GM23338 (cell line): ENCODE data around the gene ABI2. TPM values are rescaled to one million over a fixed set of nuclear protein-coding genes. Genes with fewer than 3 reads are reported as not detected.

Experiments used
- ATAC-seq: fragments of 200-7000 bp; cut with Tn5 transposase; 3 replicates; pipeline ENCODE4 v1.9.1; 2020
- DNase-seq: peaks from one replicate; pipeline ENCODE4 v3.0.0-alpha.2; 2015; ENCODE audit warnings: low spot score
- H2AFZ ChIP-seq: fragments of 200-600 bp; sonication (generic); 2 replicates; pipeline ENCODE4 v1.8.0; 2016; ENCODE audit warnings: antibody characterized with exemption, mild to moderate bottlenecking, moderate library complexity
- H3F3A ChIP-seq: fragments of 200-600 bp; sonication (generic); replicated peaks from 2 replicates; pipeline ENCODE4 v1.8.0; 2017; ENCODE audit warnings: antibody characterized with exemption, mixed run types, low read depth
- H3K27ac ChIP-seq: fragments of 200-600 bp; sonication (generic); 2 replicates; pipeline ENCODE4 v1.6.1; 2016; ENCODE audit warnings: low read depth
- H3K27me3 ChIP-seq: fragments of 200-600 bp; sonication (generic); 2 replicates; pipeline ENCODE4 v1.8.0; 2016; ENCODE audit warnings: mild to moderate bottlenecking, mixed run types, moderate library complexity; ENCODE audit not compliant: insufficient read depth
- H3K36me3 ChIP-seq: fragments of 200-600 bp; sonication (generic); 2 replicates; pipeline ENCODE4 v1.8.0; 2016; ENCODE audit warnings: mild to moderate bottlenecking; ENCODE audit not compliant: insufficient read depth
- H3K4me1 ChIP-seq: fragments of 200-600 bp; sonication (generic); 2 replicates; pipeline ENCODE4 v1.8.0; 2016; ENCODE audit warnings: mild to moderate bottlenecking, moderate library complexity; ENCODE audit not compliant: insufficient read depth
- H3K4me2 ChIP-seq: fragments of 200-600 bp; sonication (generic); 2 replicates; pipeline ENCODE4 v1.7.1; 2017; ENCODE audit warnings: mixed run types
- H3K4me3 ChIP-seq: fragments of 200-600 bp; sonication (generic); 2 replicates; pipeline ENCODE4 v1.6.1; 2016; ENCODE audit warnings: mixed run types
- H3K79me2 ChIP-seq: fragments of 200-600 bp; sonication (generic); replicated peaks from 2 replicates; pipeline ENCODE4 v1.8.0; 2017; ENCODE audit warnings: mild to moderate bottlenecking; ENCODE audit not compliant: insufficient read depth
- H3K9me2 ChIP-seq: fragments of 200-600 bp; sonication (generic); 2 replicates; pipeline ENCODE4 v1.8.0; 2017; ENCODE audit not compliant: insufficient read depth
- H4K20me1 ChIP-seq: fragments of 200-600 bp; sonication (generic); replicated peaks from 2 replicates; pipeline ENCODE4 v1.8.0; 2017; ENCODE audit warnings: mild to moderate bottlenecking; ENCODE audit not compliant: insufficient read depth
- H3K27ac Mint-ChIP-seq: 2 replicates; pipeline ENCODE4 v1.8.0; 2020; ENCODE audit warnings: inconsistent platforms, mild to moderate bottlenecking, moderate library complexity, mixed read lengths
- H3K27me3 Mint-ChIP-seq: 3 replicates; pipeline ENCODE4 v1.8.0; 2022; ENCODE audit warnings: low read depth, mild to moderate bottlenecking, moderate library complexity, mixed read lengths, inconsistent platforms; ENCODE audit not compliant: insufficient read depth, poor library complexity
- H3K36me3 Mint-ChIP-seq: 3 replicates; pipeline ENCODE4 v1.8.0; 2021; ENCODE audit warnings: low read depth, mild to moderate bottlenecking, inconsistent platforms, moderate library complexity, mixed read lengths
- H3K4me1 Mint-ChIP-seq: 3 replicates; pipeline ENCODE4 v1.8.0; 2020; ENCODE audit warnings: mild to moderate bottlenecking, inconsistent platforms, mixed read lengths
- H3K4me3 Mint-ChIP-seq: 3 replicates; pipeline ENCODE4 v1.8.0; 2021; ENCODE audit warnings: moderate library complexity, mild to moderate bottlenecking, inconsistent platforms, mixed read lengths
- H3K9me3 Mint-ChIP-seq: 3 replicates; pipeline ENCODE4 v1.8.0; 2020; ENCODE audit warnings: moderate library complexity, mild to moderate bottlenecking, inconsistent platforms, mixed read lengths
- CREB1 ChIP-seq: fragments of 250-450 bp; sonication (Bioruptor Pico); IDR thresholded peaks from 2 replicates; pipeline ENCODE4 v1.5.0; 2020; ENCODE audit warnings: low read depth, mild to moderate bottlenecking, moderate library complexity
- CTCF ChIP-seq, 2 experiments: fragments of 200-600 bp in 1 of 2; sonication (generic) in 1 of 2; conservative IDR thresholded peaks; 2 replicates each; pipeline versions ENCODE4 v1.5.1 to v1.6.1; 2016 to 2017; ENCODE audit warnings: antibody characterized with exemption in 2 of 2, low read depth in 2 of 2, mild to moderate bottlenecking in 2 of 2, moderate library complexity in 1 of 2
- ETS1 ChIP-seq: IDR thresholded peaks from 2 replicates; pipeline ENCODE4 v1.6.1; 2016; ENCODE audit warnings: antibody characterized with exemption
- EZH2 ChIP-seq: fragments of 200-600 bp; sonication (generic); IDR thresholded peaks from one replicate; pipeline ENCODE4 v1.8.0; 2017; ENCODE audit warnings: antibody characterized with exemption, mild to moderate bottlenecking, low read depth; ENCODE audit not compliant: unreplicated experiment
- JUNB ChIP-seq: IDR thresholded peaks from one replicate; pipeline ENCODE4 v1.6.1; 2016; ENCODE audit warnings: antibody characterized with exemption; ENCODE audit not compliant: unreplicated experiment
- NANOG ChIP-seq: IDR thresholded peaks from 2 replicates; pipeline ENCODE4 v1.6.1; 2016; ENCODE audit warnings: antibody characterized with exemption, borderline replicate concordance
- POLR2AphosphoS5 ChIP-seq: IDR thresholded peaks from 2 replicates; pipeline ENCODE4 v1.6.1; 2016; ENCODE audit warnings: antibody characterized with exemption, low read depth
- REST ChIP-seq: IDR thresholded peaks from one replicate; pipeline ENCODE4 v1.6.1; 2018; ENCODE audit warnings: antibody characterized with exemption; ENCODE audit not compliant: unreplicated experiment
- STAT1 ChIP-seq: IDR thresholded peaks from one replicate; pipeline ENCODE4 v1.6.1; 2016; ENCODE audit warnings: antibody characterized with exemption; ENCODE audit not compliant: unreplicated experiment
- ZNF114 ChIP-seq: fragments of 250-450 bp; sonication (Bioruptor Pico); IDR thresholded peaks from 2 replicates; pipeline ENCODE4 v1.5.0; 2020; ENCODE audit warnings: mild to moderate bottlenecking, moderate library complexity
- ZNF331 ChIP-seq: fragments of 250-450 bp; sonication (Bioruptor Pico); IDR thresholded peaks from 2 replicates; pipeline ENCODE4 v1.5.0; 2020; ENCODE audit warnings: low read depth, mild to moderate bottlenecking, moderate library complexity
- polyA plus RNA-seq: library from polyadenylated mRNA; unstranded; fragments of >200 nt; fragmentation: Nextera tagmentation; extraction: Ambion mirVana; gene quantifications from 2 replicates; pipeline ENCODE4 v1.2.1, GENCODE V29; 2016
- total RNA-seq: library from RNA; depleted of rRNA; stranded (reverse); fragments of >200 nt; shearing (Covaris generic); gene quantifications from 2 replicates; pipeline ENCODE4 v1.2.3, GENCODE V29; 2014

Gene ABI2
- total and polyA plus RNA-seq, 2 experiments from 2014 or later = 46.5 to 114 TPM

- TF ChIP-seq CTCF (conservative IDR thresholded peaks at IDR 0.05; ENCODE audit: low read depth in 2 of 2) = no peak
- no peak for TF ChIP-seq REST
- no peak for TF ChIP-seq ETS1
- TF ChIP-seq ZNF331 (CRISPR knock-in tag) = no peak
- TF ChIP-seq NANOG = no peak
- no peak for TF ChIP-seq EZH2
- TF ChIP-seq ZNF114 = no peak
- TF ChIP-seq POLR2AphosphoS5 = no peak
- TF ChIP-seq CREB1 (CRISPR knock-in tag) = no peak
- no peak for TF ChIP-seq STAT1
- no peak for TF ChIP-seq JUNB
These were observed 108.3 kb downstream of the ABI2 start (continued) for GRCh38 chr2:203436496-203436895.

- no peaks in the 10 kb centered on the region for H3K9me2 ChIP-seq
- DNase-seq (no peak), ATAC-seq (no peak)
- no peaks in the 10 kb centered on the region for H3K79me2 ChIP-seq
- peaks cover 20% of the 10 kb centered on the region for H3K36me3 Mint-ChIP-seq
- H3K4me3 Mint-ChIP-seq = no peak overlapping the region
- no peaks in the 10 kb centered on the region; the same call in 2 of the 3 replicates for H3K9me3 Mint-ChIP-seq
- H3K36me3 ChIP-seq = peaks cover 4% of the 10 kb centered on the region; the same call in 1 of the 2 replicates
- no peaks in the 10 kb centered on the region for H3K4me1 ChIP-seq
- H3K27me3 Mint-ChIP-seq = peaks cover 5% of the 10 kb centered on the region
- no peaks in the 10 kb centered on the region for H3K27me3 ChIP-seq
- no peaks in the 10 kb centered on the region for H4K20me1 ChIP-seq
- H3K4me1 Mint-ChIP-seq = peaks cover 14% of the 10 kb centered on the region
- no peak overlapping the region for H3K27ac Mint-ChIP-seq
- H3K27ac ChIP-seq = no peak overlapping the region
- H3F3A ChIP-seq = no peaks in the 10 kb centered on the region
- H3K4me3 ChIP-seq = no peak overlapping the region
- H2AFZ ChIP-seq = no peak overlapping the region
- H3K4me2 ChIP-seq = no peak overlapping the region
- TF ChIP-seq ZNF331 (CRISPR knock-in tag) = no peak
- TF ChIP-seq REST = no peak
- TF ChIP-seq EZH2 = no peak
These were observed 109.3 kb downstream of the ABI2 start for GRCh38 chr2:203437511-203437910.
